GM12878 (cell line): Measurements from ENCODE around the gene PRRX2. TPM values are rescaled to one million over a fixed set of nuclear protein-coding genes. Genes with fewer than 3 reads are reported as not detected.

Experiments used
- ATAC-seq: fragments of 200-7000 bp; cut with Tn5 transposase; 3 replicates; pipeline ENCODE4 v1.9.1; 2020; ENCODE audit warnings: mild to moderate bottlenecking, moderate library complexity
- BruUV-seq: library from RNA; stranded (reverse); fragments of 400-500 nt; replicated peaks from 2 replicates; lab custom pipeline; 2021; lab: Mats Ljungman, UMichigan
- CTCF ChIA-PET: fragments of 300-600 bp; sonication (Branson Sonifier 250); formaldehyde crosslinking; extraction: SDS; loops from one replicate; lab custom pipeline; 2021; ENCODE audit warnings: inconsistent platforms; lab: Yijun Ruan, JAX
- POLR2A ChIA-PET: fragments of 350-600 bp; formaldehyde crosslinking; extraction: SDS; loops from one replicate; lab custom pipeline; 2021; ENCODE audit warnings: inconsistent platforms; lab: Charles Lee
- RAD21 ChIA-PET: fragments of 300-600 bp; sonication (Branson Sonifier 250); formaldehyde crosslinking; loops from one replicate; lab custom pipeline; 2023; ENCODE audit warnings: antibody characterized with exemption; ENCODE audit not compliant: unreplicated experiment; lab: Charles Lee
- SMC1A ChIA-PET: fragments of 300-600 bp; sonication (Branson Sonifier 250); formaldehyde crosslinking; loops from one replicate; lab custom pipeline; 2023; ENCODE audit not compliant: unreplicated experiment, uncharacterized antibody; lab: Charles Lee
- DNase-seq: peaks from one replicate; pipeline ENCODE4 v3.0.0-alpha.2; 2011; ENCODE audit warnings: low read depth, low spot score
- FAIRE-seq: peaks from 3 replicates; lab custom pipeline; 2011; peaks lifted over from hg19 to GRCh38; lab: Jason Lieb, UNC
- H2AFZ ChIP-seq: 2 replicates; pipeline ENCODE4 v1.6.0; 2011; ENCODE audit warnings: low read depth, low read length, control low read depth; ENCODE audit not compliant: control insufficient read depth
- H3K27ac ChIP-seq: 2 replicates; pipeline ENCODE4 v1.5.1; 2011; ENCODE audit warnings: control low read depth; ENCODE audit not compliant: control insufficient read depth, insufficient read depth
- H3K27me3 ChIP-seq, 2 experiments: replicated peaks in 1 of 2; 2 replicates each; pipeline versions ENCODE4 v1.6.0 to v1.6.1; 2011; ENCODE audit warnings: low read length in 1 of 2; ENCODE audit not compliant: control insufficient read depth in 2 of 2, insufficient read depth in 2 of 2
- H3K36me3 ChIP-seq, 2 experiments: 2 replicates each; pipeline ENCODE4 v1.5.1; 2011; ENCODE audit warnings: low read length in 1 of 2; ENCODE audit not compliant: control insufficient read depth in 2 of 2, insufficient read depth in 2 of 2
- H3K4me1 ChIP-seq: 2 replicates; pipeline ENCODE4 v1.6.1; 2011; ENCODE audit warnings: mild to moderate bottlenecking, low read length, moderate library complexity, mixed read lengths; ENCODE audit not compliant: control insufficient read depth, insufficient read depth
- H3K4me2 ChIP-seq: 2 replicates; pipeline ENCODE4 v1.6.0; 2011; ENCODE audit warnings: control low read depth; ENCODE audit not compliant: control insufficient read depth, insufficient read depth
- H3K4me3 ChIP-seq: fragments of 200-600 bp; sonication (generic); 2 replicates; pipeline ENCODE4 v1.5.1; 2016
- H3K79me2 ChIP-seq: 2 replicates; pipeline ENCODE4 v1.6.0; 2011; ENCODE audit warnings: low read length; ENCODE audit not compliant: control insufficient read depth, insufficient read depth
- H3K9ac ChIP-seq: 2 replicates; pipeline ENCODE4 v1.8.0; 2011; ENCODE audit warnings: low read length, control low read depth, mixed read lengths; ENCODE audit not compliant: control insufficient read depth, insufficient read depth
- H3K9me3 ChIP-seq: replicated peaks from 3 replicates; pipeline ENCODE4 v1.5.1; 2011; ENCODE audit warnings: mild to moderate bottlenecking, low read length; ENCODE audit not compliant: control insufficient read depth, insufficient read depth
- H4K20me1 ChIP-seq: 2 replicates; pipeline ENCODE4 v1.6.0; 2011; ENCODE audit not compliant: control insufficient read depth, insufficient read depth
- CTCF ChIP-seq, 3 experiments: IDR thresholded peaks in 2 of 3; conservative IDR thresholded peaks in 1 of 3; 2 replicates each; pipeline ENCODE4 v1.5.1; 2011; ENCODE audit warnings: low read depth in 3 of 3, low read length in 3 of 3, mild to moderate bottlenecking in 3 of 3, control low read depth in 2 of 3, moderate library complexity in 2 of 3, inconsistent platforms in 1 of 3, mixed read lengths in 1 of 3; ENCODE audit not compliant: control insufficient read depth in 2 of 3, insufficient read depth in 1 of 3; ENCODE audit errors: extremely low read depth in 1 of 3
- GABPA ChIP-seq: IDR thresholded peaks from 2 replicates; pipeline ENCODE4 v1.6.1; 2014; ENCODE audit warnings: antibody characterized with exemption, low read depth, mild to moderate bottlenecking, inconsistent platforms
- MEF2A ChIP-seq: IDR thresholded peaks from 2 replicates; pipeline ENCODE4 v1.6.1; 2011; ENCODE audit warnings: low read depth, mild to moderate bottlenecking, low read length, moderate library complexity; ENCODE audit not compliant: insufficient read depth
- POLR2A ChIP-seq: IDR thresholded peaks from 2 replicates; pipeline ENCODE4 v1.6.1; 2011; ENCODE audit warnings: low read depth, mild to moderate bottlenecking, low read length
- SKIL ChIP-seq: fragments of 450-650 bp; IDR thresholded peaks from 2 replicates; pipeline ENCODE4 v1.6.1; 2017; ENCODE audit warnings: mild to moderate bottlenecking, low read depth, inconsistent platforms; ENCODE audit not compliant: poor library complexity, severe bottlenecking
- SREBF2 ChIP-seq: IDR thresholded peaks from 2 replicates; pipeline ENCODE4 v1.6.1; 2012; ENCODE audit warnings: mild to moderate bottlenecking, low read length
- USF1 ChIP-seq: IDR thresholded peaks from 2 replicates; pipeline ENCODE4 v1.6.1; 2011; ENCODE audit warnings: borderline replicate concordance, low read depth, mild to moderate bottlenecking, moderate library complexity, mixed read lengths, low read length; ENCODE audit not compliant: insufficient read depth; ENCODE audit errors: extremely low read length
- YY1 ChIP-seq: IDR thresholded peaks from 2 replicates; pipeline ENCODE4 v1.6.1; 2011; ENCODE audit warnings: low read depth, mild to moderate bottlenecking, low read length
- ZNF687 ChIP-seq: fragments of 450-650 bp; IDR thresholded peaks from 2 replicates; pipeline ENCODE4 v1.6.1; 2017; ENCODE audit warnings: mild to moderate bottlenecking, moderate library complexity
- whole genome bisulfite sequencing: methylation state at CpG from one replicate; pipeline ENCODE4 v1.1.6; 2016; ENCODE audit warnings: low lambda C conversion rate; ENCODE audit not compliant: insufficient replicate concordance, insufficient coverage; ENCODE audit errors: missing lambda C conversion rate; 5-methylcytosine and 5-hydroxymethylcytosine counted together
- in situ Hi-C: fragments of 300-500 bp; cut with MboI; formaldehyde crosslinking; loops from 9 replicates; pipeline ENCODE4 v1.14.3; 2018; ENCODE audit warnings: mixed read lengths
- intact Hi-C: fragments of 100-400 bp; cut with micrococcal nuclease; formaldehyde crosslinking; loops from one replicate; pipeline ENCODE4 v1.14.2; 2022; ENCODE audit not compliant: unreplicated experiment
- polyA plus RNA-seq, 11 experiments: library from polyadenylated mRNA; depleted of rRNA in 4 of 11; unstranded in 6 of 11; stranded (reverse) in 5 of 11; fragments of >200 nt; fragmentation: Nextera tagmentation in 4 of 11; fragmentation: Illumina TruSeq in 1 of 11; extraction: Ambion mirVana in 4 of 11; extraction: Trizol in 1 of 11; gene quantifications; 1 replicate in 1 of 11; 2 replicates in 10 of 11; pipeline versions ENCODE4 v1.2.1 to v1.2.3, GENCODE V29; 2011 to 2016; ENCODE audit warnings: inconsistent platforms in 2 of 11, missing spikeins in 2 of 11, low read depth in 1 of 11
- total RNA-seq, 4 experiments: library from RNA; depleted of rRNA in 3 of 4; stranded (reverse); fragments of >200 nt in 3 of 4; fragmentation: Illumina TruSeq in 1 of 4; extraction: Trizol in 1 of 4; gene quantifications; 2 replicates each; pipeline versions ENCODE4 v1.2.1 to v1.2.3, GENCODE V29; 2013 to 2021

The PRRX2 gene
- total and polyA plus RNA-seq, 10 of the 15 experiments (the other 5 are each of a cell fraction or from before 2014, with no cell fraction given): not detected

- H3K4me3 ChIP-seq: no peak overlapping the region
- ChIA-PET CTCF (interaction anchor here (0.7 to 1.1 kb wide), 2 partner anchors 8 to 504 kb away, joined by 3 to 4 read pairs; no protein-coding TSS in a partner anchor), SMC1A (no interaction called here), POLR2A (no interaction called here), RAD21 (no interaction called here)
- FAIRE-seq (no peak), ATAC-seq (no peak), DNase-seq (no peak)
- no peaks in the 10 kb centered on the region for H3K9me3 ChIP-seq
- BruUV-seq: no TSS peak
- TF ChIP-seq POLR2A: peak; percentile 57
- TF ChIP-seq YY1: no peak
- TF ChIP-seq SKIL: no peak
- TF ChIP-seq ZNF687: no peak
- TF ChIP-seq CTCF (IDR thresholded peaks at IDR 0.05 in 2 of 3, conservative IDR thresholded peaks at IDR 0.05 in 1 of 3; ENCODE audit: control insufficient read depth in 2 of 3, extremely low read depth in 1 of 3, insufficient read depth in 1 of 3, low read depth in 3 of 3, low read length in 3 of 3): no peak
- TF ChIP-seq SREBF2: no peak
- TF ChIP-seq USF1: peak; percentile 3
- no peak for TF ChIP-seq GABPA
- TF ChIP-seq MEF2A: no peak
- H3K79me2 ChIP-seq: peaks cover 13% of the 10 kb centered on the region
- H3K4me1 ChIP-seq: 0 out of 2 replicates have a peak, but pooled peaks cover 4% of the 10 kb centered on the region
- in situ Hi-C loops: no loop called here
- H3K27ac ChIP-seq: no peak overlapping the region
- H3K27me3 ChIP-seq: no peaks in the 10 kb centered on the region
- intact Hi-C loops: no loop called here
- H2AFZ ChIP-seq: no peak overlapping the region
- 96% methylated on average over 34 of the region's 34 CpGs for WGBS
- peaks cover 21 to 41% of the 10 kb centered on the region in 2 experiments; a peak in 3 of 4 replicates for H3K36me3 ChIP-seq
- H3K9ac ChIP-seq: no peak overlapping the region
- no peaks in the 10 kb centered on the region; the same call in 1 of the 2 replicates for H4K20me1 ChIP-seq
- H3K4me2 ChIP-seq: no peak overlapping the region
Observed at GRCh38 chr9:129635099-129636065, 30.1 kb upstream of the PRRX2 start.
